Breast epithelium (tissue), 4 donors: ENCODE results near the gene PCDH1. TPM values are rescaled to one million over a fixed set of nuclear protein-coding genes. Genes with fewer than 3 reads are reported as not detected.
A peak's percentile ranks its signal among the peaks of the same experiment; 100 is the strongest.
"Not testable (repeated sequence)": the region's sequence is repeated elsewhere in the genome, so short reads cannot be mapped to it uniquely, and the experiment has no call there.

Experiments used
- DNase-seq, 2 donors: peaks; one replicate each; pipeline ENCODE4 v3.0.0-alpha.2; 2019; ENCODE audit warnings: low spot score in 2 of 2
- H3K27ac ChIP-seq, 2 donors: fragments of 200-600 bp; sonication (generic) in 1 of 2; one replicate each; pipeline ENCODE4 v1.5.1; 2016 to 2019; ENCODE audit warnings: mild to moderate bottlenecking in 1 of 2
- H3K27me3 ChIP-seq, 2 donors: fragments of 200-600 bp; sonication (generic) in 1 of 2; one replicate each; pipeline versions ENCODE4 v1.5.1 to v1.6.0; 2017 to 2019; ENCODE audit warnings: control low read depth in 1 of 2, mild to moderate bottlenecking in 1 of 2
- H3K36me3 ChIP-seq: fragments of 200-600 bp; one replicate; pipeline ENCODE4 v1.5.1; 2019
- H3K4me1 ChIP-seq, 2 donors: fragments of 200-600 bp; sonication (generic); one replicate each; pipeline ENCODE4 v1.5.1; 2016 to 2019; ENCODE audit warnings: control low read depth in 1 of 2
- H3K4me3 ChIP-seq, 3 donors: fragments of 200-600 bp; sonication (generic); 1 replicate in 2 of 3; 2 replicates in 1 of 3; pipeline ENCODE4 v1.5.1; 2016 to 2019; ENCODE audit warnings: mild to moderate bottlenecking in 3 of 3, moderate library complexity in 2 of 3
- H3K9me3 ChIP-seq, 2 donors: fragments of 200-600 bp; sonication (generic) in 1 of 2; one replicate each; pipeline ENCODE4 v1.5.1; 2016 to 2019; ENCODE audit warnings: control low read depth in 1 of 2
- POLR2A ChIP-seq: fragments of 450-650 bp; IDR thresholded peaks from one replicate; pipeline ENCODE4 v1.6.1; 2016; ENCODE audit warnings: antibody characterized with exemption, mild to moderate bottlenecking, moderate library complexity
- POLR2AphosphoS5 ChIP-seq, 3 donors: sonication (generic); formaldehyde crosslinking; IDR thresholded peaks; one replicate each; pipeline ENCODE4 v1.6.1; 2017; ENCODE audit warnings: antibody characterized with exemption in 3 of 3
- intact Hi-C: fragments of 100-400 bp; cut with DNase I; formaldehyde crosslinking; loops from one replicate; pipeline ENCODE4 v1.15.1; 2023; ENCODE audit warnings: low total_unique reads
- total RNA-seq, 3 donors: library from RNA; depleted of rRNA; stranded (reverse); fragments of >200 nt; gene quantifications; one replicate each; pipeline ENCODE4 v1.1.0, GENCODE V29; 2016
- TF ChIP-seq, protein P1 (sequence below), 3 donors: fragments of 450-650 bp; IDR thresholded peaks; one replicate each; pipeline ENCODE4 v1.5.1; 2016 to 2017; ENCODE audit warnings: antibody characterized with exemption in 3 of 3, mild to moderate bottlenecking in 3 of 3, moderate library complexity in 3 of 3

PCDH1 gene
- total RNA-seq, 3 donors from 2014 or later = 28.3 to 72.7 (median 65.9) TPM

DNA sequence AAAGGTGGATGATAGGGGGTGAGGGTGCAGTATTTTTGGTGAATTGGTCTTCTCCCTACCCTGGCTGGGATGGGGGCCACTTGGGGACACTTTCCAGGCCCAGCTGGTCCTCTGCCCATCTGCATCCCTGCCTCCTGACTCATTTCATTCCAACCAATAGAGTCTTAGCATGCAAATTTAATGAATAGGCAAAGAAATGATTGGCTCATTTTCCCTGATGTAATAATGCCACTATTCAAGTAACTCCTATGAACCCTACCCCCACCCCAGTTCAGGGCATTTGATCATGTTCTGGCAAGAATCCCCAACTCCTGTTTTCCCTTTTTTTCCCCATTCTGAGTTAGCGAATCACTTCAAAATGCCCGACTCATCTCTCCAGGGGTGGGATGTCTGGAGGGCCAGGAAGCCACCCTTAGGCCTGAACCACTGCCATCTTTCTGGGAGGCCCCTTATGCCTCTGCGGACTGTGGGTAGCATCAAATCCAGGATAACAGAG is 56.7 kb downstream of the PCDH1 start:
- intact Hi-C loops = no loop called here
- no peak overlapping the region for H3K4me3 ChIP-seq

DNA sequence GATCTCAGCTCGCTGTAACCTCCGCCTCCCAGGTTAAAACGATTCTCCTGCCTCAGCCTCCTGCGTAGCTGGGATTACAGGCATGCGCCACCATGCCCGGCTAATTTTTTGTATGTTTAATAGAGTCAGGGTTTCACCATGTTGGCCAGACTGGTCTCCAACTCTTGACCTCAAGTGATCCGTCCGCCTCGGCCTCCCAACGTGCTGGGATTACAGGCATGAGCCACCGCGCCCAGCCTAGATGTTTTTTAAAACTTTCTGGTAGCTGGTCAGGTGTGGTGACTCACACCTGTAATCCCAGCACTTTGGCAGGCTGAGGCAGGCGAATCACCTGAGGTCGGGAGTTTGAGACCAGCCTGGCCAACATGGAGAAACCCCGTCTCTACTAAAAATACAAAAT is 57.5 kb downstream of the PCDH1 start:
- DNase-seq, intact Hi-C loops: not testable (repeated sequence)
- H3K27ac ChIP-seq = peak overlapping the region in 1 of 2 donors; percentile 19

More for the DNA sequence above, 56.7 kb downstream of the PCDH1 start:
- H3K36me3 ChIP-seq = no peaks in the 10 kb centered on the region
- no peak for DNase-seq
- H3K9me3 ChIP-seq = no peaks in the 10 kb centered on the region
- no peaks in the 10 kb centered on the region for H3K4me1 ChIP-seq
- H3K27me3 ChIP-seq = no peaks in the 10 kb centered on the region
- H3K27ac ChIP-seq = peak overlapping the region in 1 of 2 donors; percentile 69
- no peak for TF ChIP-seq POLR2AphosphoS5 (IDR thresholded peaks at IDR 0.05)
- no peak for TF ChIP-seq POLR2A
- TF ChIP-seq, protein P1, sequence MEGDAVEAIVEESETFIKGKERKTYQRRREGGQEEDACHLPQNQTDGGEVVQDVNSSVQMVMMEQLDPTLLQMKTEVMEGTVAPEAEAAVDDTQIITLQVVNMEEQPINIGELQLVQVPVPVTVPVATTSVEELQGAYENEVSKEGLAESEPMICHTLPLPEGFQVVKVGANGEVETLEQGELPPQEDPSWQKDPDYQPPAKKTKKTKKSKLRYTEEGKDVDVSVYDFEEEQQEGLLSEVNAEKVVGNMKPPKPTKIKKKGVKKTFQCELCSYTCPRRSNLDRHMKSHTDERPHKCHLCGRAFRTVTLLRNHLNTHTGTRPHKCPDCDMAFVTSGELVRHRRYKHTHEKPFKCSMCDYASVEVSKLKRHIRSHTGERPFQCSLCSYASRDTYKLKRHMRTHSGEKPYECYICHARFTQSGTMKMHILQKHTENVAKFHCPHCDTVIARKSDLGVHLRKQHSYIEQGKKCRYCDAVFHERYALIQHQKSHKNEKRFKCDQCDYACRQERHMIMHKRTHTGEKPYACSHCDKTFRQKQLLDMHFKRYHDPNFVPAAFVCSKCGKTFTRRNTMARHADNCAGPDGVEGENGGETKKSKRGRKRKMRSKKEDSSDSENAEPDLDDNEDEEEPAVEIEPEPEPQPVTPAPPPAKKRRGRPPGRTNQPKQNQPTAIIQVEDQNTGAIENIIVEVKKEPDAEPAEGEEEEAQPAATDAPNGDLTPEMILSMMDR (IDR thresholded peaks at IDR 0.05) = no peak

DNA sequence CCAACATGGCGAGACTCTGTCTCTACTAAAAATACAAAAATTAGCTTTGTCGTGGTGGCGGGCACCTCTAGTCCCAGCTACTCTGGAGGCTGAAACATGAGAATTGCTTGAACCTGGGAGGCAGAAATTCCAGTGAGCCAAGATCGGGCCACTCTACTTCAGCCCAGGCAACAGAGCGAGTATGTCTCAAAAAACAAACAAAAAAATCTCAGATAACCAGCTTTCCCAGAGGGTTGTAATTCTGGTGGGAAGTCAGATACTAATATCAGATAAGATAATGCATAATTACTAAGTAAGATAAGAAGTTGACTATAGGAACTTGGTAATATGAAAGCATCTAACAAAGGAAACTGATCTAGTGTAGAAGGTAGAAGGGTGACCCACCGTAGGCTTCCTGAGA is 60.6 kb downstream of the PCDH1 start:
- H3K27ac ChIP-seq = no peak overlapping the region
- H3K4me3 ChIP-seq = no peak overlapping the region
- intact Hi-C loops = no loop called here
- H3K4me1 ChIP-seq = no peaks in the 10 kb centered on the region
- H3K9me3 ChIP-seq = no peaks in the 10 kb centered on the region
- H3K36me3 ChIP-seq = no peaks in the 10 kb centered on the region
- H3K27me3 ChIP-seq = no peaks in the 10 kb centered on the region
- DNase-seq = no peak
- TF ChIP-seq, protein P1 (IDR thresholded peaks at IDR 0.05) = no peak
- TF ChIP-seq POLR2A (no peak), POLR2AphosphoS5 (IDR thresholded peaks at IDR 0.05) (no peak)

More for the DNA sequence above, 57.5 kb downstream of the PCDH1 start:
- not testable (repeated sequence) for H3K9me3 ChIP-seq, H3K27me3 ChIP-seq, H3K36me3 ChIP-seq, H3K4me1 ChIP-seq, H3K4me3 ChIP-seq

DNA sequence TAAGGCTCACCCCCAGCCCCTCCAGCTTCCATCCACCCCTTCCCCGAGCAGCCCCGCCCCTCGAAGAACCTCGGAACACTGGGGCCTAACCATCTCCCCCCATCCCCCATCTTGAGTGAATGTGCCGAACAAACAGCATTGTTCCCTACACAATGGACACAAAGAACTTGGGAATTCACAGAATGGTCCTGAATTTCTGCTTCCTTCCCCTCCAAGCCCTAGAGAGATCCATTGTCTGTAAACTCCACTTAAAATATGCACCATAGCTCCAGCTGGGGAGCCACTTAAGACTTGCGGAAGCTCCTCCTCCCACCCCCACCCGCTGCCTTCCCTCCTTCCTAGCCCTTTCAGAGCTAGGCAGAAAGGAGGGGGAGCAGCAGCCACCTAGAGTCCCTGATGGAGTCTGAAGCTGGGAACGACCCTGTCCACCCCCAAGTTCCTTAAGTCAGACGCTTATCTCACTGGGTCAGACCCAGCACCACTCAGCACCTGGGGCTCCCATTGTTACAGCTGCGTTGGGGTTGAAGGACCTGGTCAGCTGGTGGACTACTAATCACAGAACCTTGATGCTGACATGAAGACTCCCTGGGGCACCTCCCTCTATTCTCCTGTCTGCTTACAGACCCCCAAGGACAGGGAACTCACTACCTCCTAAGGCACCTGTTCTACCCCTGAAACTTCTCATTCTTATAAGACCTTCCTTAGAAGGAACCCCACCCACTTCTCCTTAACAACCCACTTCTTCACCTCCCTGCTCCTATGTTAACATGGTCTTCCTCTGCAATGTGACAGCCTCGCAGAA is 61.4 kb downstream of the PCDH1 start:
- H3K27me3 ChIP-seq = no peaks in the 10 kb centered on the region
- H3K27ac ChIP-seq = no peak overlapping the region

DNA sequence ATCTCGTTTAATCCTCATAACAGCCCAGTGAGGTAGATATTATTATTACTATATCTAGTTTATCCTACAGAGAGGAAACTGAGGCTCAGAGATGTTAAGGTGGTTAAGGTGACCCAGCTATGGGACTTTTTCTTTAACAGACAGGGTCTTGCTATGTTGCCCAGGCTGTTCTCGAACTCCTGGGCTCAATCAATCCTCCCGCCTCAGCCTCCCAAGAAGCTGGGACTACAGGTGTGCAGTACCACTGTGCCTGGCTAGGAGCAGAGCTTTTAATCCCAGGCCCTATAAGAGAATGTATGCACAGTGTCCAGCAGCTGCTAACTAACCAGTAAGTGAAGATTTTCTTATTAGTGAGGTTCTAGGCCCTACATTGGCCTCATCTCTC is 62.4 kb downstream of the PCDH1 start:
- DNase-seq = no peak
- intact Hi-C loops = no loop called here
- Histone ChIP-seq H3K36me3 (no peaks in the 10 kb centered on the region), H3K9me3 (no peaks in the 10 kb centered on the region), H3K27me3 (no peaks in the 10 kb centered on the region), H3K27ac (no peak overlapping the region), H3K4me1 (no peaks in the 10 kb centered on the region), H3K4me3 (no peak overlapping the region)
- TF ChIP-seq POLR2AphosphoS5 (IDR thresholded peaks at IDR 0.05) = no peak
- TF ChIP-seq POLR2A = no peak
- TF ChIP-seq, protein P1 (IDR thresholded peaks at IDR 0.05) = no peak

More for the DNA sequence above, 61.4 kb downstream of the PCDH1 start:
- H3K4me1 ChIP-seq = no peaks in the 10 kb centered on the region
- intact Hi-C loops = no loop called here
- TF ChIP-seq, protein P1 (IDR thresholded peaks at IDR 0.05) = no peak
- no peak for TF ChIP-seq POLR2AphosphoS5 (IDR thresholded peaks at IDR 0.05)
- H3K4me3 ChIP-seq = no peak overlapping the region
- H3K9me3 ChIP-seq = no peaks in the 10 kb centered on the region
- no peaks in the 10 kb centered on the region for H3K36me3 ChIP-seq
- DNase-seq = no peak
